Prostate gland (tissue), 2 donors: ENCODE results near the gene PIAS4.

Source experiments
- POLR2A ChIP-seq: fragments of 450-650 bp; IDR thresholded peaks from one replicate; pipeline ENCODE4 v1.6.1; 2016; ENCODE audit warnings: antibody characterized with exemption, mild to moderate bottlenecking
- POLR2AphosphoS5 ChIP-seq: sonication (generic); formaldehyde crosslinking; IDR thresholded peaks from one replicate; pipeline ENCODE4 v1.6.1; 2017; ENCODE audit warnings: antibody characterized with exemption
- TF ChIP-seq, protein P1 (sequence below), 4 experiments: fragments of 200-600 bp in 2 of 4; fragments of 450-650 bp in 2 of 4; sonication (generic) in 2 of 4; IDR thresholded peaks; 1 replicate in 3 of 4; 2 replicates in 1 of 4; pipeline ENCODE4 v1.5.1; 2016 to 2019; ENCODE audit warnings: antibody characterized with exemption in 4 of 4, mild to moderate bottlenecking in 2 of 4, moderate library complexity in 2 of 4

- TF ChIP-seq, protein P1, sequence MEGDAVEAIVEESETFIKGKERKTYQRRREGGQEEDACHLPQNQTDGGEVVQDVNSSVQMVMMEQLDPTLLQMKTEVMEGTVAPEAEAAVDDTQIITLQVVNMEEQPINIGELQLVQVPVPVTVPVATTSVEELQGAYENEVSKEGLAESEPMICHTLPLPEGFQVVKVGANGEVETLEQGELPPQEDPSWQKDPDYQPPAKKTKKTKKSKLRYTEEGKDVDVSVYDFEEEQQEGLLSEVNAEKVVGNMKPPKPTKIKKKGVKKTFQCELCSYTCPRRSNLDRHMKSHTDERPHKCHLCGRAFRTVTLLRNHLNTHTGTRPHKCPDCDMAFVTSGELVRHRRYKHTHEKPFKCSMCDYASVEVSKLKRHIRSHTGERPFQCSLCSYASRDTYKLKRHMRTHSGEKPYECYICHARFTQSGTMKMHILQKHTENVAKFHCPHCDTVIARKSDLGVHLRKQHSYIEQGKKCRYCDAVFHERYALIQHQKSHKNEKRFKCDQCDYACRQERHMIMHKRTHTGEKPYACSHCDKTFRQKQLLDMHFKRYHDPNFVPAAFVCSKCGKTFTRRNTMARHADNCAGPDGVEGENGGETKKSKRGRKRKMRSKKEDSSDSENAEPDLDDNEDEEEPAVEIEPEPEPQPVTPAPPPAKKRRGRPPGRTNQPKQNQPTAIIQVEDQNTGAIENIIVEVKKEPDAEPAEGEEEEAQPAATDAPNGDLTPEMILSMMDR (IDR thresholded peaks at IDR 0.05), result no peak
- TF ChIP-seq POLR2AphosphoS5 (no peak), POLR2A (no peak)
Measured at GRCh38 chr19:3977242-3978143, 30.0 kb upstream of the PIAS4 start.
